HG03378 (cell line): ENCODE results near the gene CDR2.

Experiments used
- ATAC-seq: cut with Tn5 transposase; IDR thresholded peaks from one replicate; pipeline ENCODE4 v1.9.1; 2021; ENCODE audit warnings: mild to moderate bottlenecking, moderate library complexity; ENCODE audit not compliant: unreplicated experiment

The CDR2 gene

DNA sequence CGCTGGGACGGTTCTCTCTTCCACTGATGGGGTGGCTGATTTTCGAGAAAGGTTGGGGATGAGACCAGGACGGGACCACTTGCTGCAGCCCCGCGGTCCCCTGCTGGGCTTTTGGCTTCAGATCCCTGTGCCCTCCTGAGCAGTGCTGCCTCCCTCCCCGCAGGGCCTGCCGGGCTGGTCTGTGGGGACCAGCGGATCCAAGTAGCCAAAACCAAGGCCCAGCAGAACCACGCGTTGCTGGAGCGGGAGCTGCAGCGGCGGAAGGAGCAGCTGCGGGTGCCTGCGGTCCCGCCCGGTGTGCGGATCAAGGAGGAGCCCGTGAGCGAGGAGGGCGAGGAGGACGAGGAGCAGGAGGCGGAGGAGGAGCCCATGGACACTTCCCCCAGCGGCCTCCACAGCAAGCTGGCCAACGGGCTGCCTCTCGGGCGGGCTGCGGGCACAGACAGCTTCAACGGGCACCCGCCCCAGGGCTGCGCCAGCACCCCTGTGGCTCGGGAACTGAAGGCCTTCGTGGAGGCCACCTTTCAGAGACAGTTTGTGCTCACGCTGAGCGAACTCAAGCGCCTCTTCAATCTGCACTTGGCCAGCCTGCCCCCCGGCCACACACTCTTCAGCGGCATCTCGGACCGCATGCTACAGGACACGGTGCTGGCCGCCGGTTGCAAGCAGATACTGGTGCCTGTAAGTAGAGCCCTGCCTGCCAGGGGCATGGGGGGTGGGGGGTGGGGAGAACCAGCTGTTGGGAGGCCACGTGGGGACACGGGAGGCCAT is 48.6 kb downstream of the CDR2 start:
- no peak for ATAC-seq

DNA sequence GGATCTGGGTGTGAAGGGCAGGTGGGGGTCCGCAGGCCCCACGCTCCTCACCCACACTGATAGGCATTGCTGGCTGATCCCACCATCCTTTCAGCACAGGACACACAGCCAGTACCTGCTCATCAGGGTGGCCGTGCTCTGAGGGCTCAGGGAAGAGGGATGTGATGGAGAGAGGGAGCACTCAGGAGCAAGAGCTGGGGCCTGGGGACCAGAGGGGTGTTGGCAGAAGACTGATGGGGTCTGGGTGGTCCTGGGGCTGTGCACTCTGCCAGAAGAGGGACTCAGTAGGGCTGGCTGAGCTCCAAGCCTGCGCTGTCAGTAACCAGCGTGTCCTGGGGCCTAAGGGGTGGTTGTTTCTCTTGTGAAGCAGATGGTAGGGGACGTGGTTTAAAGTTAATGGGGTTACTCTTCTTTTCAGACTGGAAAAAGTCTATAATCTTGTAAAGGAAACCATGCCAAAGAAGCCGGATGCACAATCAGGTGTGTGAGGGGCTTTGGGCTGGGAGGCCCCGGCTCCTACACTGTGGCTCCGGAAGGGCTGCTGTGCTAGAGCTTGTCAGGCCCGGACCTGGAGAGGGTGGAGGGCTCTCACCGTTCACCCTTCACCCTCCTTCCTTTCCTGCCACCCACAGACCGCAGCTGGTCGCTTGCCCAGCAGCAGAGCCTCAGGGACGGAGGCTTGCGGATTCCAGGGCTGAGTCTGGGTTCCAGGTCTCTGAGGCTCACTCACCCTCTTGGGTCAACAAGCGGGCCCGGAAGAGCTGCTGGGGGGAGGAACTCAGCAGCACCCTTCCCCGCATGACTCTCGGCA is 49.4 kb downstream of the CDR2 start:
- ATAC-seq = no peak

DNA sequence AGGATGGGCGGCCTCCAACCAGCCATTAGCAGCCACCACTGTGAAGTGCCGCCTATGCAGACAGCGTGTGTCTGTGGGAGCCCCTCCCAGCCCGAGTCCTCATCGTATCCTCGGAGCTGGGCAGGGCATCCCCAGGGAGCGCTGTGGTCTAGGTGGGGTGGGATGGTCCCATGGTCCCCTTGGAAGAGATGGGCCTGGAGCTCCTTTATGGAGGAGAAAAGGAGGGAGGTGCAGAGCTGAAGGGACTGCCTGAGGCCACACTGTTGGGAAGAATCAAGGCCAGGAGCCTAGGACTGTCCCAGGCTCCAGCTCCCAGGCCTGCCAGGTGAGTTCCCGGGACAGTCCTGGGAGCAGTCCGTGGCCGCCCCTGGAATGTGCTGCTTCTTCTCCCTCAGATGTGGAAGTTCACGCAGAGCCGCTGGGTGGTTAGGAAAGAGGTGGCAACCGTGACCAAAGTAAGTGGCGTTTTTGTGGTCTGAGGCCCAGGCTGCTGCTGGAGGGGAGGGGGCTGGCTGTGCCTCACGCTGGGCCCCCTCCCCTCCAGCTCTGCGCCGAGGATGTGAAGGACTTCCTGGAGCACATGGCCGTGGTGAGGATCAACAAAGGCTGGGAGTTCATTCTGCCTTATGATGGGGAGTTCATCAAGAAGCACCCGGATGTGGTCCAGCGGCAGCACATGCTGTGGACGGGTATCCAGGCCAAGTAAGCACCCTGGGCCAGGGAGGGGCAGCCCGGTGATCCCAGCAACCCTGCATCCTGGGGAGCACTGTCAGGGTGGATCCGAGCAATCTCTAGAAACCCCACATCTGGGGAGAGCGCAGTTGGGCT is 50.2 kb downstream of the CDR2 start:
- ATAC-seq = no peak

DNA sequence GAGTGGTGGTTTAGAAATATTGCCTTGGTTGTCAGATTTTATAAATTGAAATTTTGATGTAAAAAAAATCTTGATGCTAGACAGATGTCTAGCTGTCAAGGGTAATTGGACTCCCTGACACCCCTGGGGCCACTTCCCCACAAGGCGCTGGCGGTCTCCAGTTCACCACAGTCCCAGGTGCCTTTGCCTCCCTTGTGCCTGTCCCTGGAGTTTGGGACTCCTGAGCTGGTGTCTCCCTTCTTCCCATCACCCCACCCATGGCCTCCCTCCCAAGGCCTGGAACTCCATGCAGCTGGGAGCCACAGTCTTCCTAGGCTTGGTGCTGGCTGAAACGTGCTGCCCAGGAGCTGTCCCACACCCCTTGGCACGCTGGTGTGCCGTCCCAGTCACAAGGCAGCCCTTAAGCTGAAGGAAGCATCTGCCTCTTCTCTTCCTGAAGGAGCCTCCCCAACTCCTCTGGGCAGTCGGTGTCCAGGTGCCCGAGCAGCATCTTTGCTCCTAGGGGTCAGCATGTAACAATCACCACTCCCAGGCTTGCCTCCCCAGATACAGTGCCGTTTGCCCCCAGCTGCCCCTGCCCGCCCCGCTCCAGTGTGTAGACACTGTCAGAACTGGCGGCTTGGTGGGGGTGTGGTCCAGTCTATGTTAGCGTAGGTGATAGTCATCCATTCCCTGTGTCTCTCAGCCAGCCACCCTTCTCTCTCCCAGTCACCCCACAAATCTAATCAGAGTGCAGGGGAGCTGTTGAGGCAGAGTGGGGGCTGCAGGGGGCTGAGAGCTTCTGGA is 51.1 kb downstream of the CDR2 start:
- ATAC-seq = no peak

DNA sequence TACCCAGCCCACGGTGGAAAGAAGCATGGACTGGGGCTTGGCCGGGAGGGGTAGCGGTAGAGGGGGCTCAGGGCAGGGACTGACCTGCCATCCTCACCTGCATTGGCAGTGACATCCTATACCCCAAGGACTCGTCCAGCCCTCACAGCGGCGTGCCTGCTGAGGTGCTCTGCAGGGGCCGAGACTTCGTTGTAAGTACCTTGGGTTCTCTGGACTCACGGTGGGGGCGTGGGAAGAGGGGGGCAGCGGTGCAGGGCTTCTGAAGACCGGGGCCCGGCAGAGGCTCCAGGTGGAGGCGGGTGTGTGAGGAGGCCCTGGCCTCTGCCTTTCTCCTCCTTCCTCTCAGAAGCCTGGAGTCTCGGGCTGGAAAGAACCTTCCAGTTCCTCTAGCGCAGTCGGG is 51.7 kb downstream of the CDR2 start:
- no peak for ATAC-seq

DNA sequence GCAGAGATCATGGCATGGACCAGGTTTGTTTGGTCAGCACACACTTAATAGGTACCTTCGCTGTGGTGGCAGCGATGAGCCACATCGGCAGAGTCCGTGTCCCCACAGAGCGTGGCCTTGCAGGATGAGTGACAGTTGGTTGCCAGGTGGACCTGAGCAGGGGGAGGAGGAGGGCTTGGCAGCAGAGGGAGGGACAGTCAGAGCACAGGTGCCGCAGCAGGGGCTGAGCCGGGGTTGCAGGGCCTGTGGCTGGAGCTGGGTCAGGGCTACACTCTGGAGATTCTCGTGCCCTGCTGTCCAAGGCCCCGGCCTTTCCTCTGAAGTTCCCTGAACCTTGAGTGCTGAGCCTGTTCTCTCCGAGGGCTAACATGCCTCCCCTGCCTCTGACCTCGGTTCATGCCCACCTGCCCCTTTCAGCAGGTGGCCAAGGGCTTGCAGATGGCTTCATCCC is 52.4 kb downstream of the CDR2 start:
- ATAC-seq = no peak

DNA sequence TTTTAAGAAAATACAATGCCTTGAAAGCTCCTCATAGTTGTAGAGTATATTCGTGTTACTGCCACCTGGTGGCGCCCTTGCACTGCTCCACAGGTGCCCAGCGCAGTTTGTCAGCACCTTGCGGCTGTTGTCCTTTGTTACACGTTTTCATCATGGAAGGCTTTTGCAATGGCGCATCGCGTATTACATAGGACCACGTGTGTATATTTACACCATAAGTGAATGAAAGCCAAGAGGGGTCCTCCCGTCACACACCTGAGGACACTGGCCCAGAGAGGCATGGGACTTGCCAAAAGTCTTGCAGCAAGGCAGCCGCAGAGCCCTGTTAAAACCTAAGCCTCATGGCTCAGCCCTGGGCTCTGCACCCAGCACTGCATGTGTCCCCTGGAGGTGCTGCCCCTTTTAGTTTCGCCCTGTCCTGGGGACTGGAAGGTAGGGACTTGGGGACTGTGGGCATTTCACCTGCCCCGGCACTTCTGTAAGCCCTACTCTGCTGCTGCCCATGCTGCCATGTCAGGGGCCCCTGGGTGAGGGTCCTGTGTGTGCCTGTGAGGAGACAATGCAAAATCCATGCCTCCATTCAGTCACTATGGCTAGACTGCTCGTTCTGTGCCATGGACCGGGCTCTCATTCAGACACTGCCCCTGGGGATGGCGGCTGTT is 52.9 kb downstream of the CDR2 start:
- ATAC-seq = no peak

DNA sequence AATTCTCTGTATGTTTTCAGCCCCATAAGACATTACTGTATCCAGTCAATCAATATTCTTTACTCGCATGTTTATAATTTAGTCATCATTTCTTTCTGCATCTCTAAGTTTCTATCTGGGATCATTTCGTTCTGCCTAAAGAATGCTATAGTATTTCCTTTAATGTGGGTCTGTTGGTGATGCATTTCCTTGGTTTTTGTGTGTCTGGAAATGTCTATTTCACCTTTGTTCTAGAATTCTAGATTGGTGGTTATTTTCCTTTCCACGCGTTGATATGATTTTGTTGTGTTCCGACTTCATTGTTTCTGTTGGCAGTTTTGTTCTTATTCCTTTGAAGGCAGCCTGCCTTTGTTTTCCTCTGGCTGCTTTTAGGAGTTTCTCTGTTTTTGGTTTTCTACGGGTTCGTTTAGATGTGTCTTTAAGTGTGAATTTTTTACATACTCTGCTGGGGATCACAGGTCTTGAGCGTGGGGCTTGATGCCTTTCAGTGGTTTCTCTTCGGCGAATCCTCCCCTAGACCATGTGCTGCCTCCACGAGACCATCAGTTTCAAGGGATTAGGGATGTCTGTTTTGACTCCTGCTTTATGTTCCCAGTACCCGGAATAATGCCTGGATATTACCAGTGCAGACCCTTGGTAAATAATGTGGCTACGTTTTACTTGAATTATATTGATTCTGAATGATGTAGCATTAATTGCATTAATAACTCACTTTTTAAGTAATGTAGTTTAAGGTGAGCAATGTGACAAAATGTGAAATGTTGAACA is 53.7 kb downstream of the CDR2 start:
- ATAC-seq = no peak

DNA sequence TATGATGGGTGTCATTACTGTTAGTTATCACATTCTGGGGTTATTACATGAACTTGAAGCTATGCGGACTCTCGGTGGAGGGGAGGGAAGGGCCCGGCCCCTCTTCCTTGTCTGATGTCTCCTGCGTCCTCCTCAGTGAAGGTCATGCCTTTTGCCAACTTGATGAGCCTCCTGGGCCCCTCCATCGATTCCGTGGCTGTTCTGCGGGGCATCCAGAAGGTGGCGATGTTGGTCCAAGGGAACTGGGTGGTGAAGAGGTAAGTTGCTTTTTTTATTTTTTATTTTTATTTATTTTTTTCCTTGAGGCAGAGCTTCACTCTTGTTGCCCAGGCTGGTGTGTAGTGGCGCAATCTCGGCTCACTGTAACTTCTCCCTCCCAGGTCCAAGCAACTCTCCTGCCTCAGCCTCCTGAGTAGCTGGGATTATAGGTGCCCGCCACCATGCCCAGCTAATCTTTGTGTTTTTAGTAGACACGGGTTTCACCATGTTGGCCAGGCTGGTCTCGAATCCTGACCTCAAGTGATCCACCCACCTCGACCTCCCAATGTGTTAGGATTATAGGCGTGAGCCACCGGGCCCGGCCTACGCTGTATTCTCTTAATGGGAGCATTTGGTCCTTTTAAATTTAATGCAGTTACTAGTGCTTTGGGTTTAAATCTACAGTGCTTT is 55.6 kb downstream of the CDR2 start:
- no peak for ATAC-seq

DNA sequence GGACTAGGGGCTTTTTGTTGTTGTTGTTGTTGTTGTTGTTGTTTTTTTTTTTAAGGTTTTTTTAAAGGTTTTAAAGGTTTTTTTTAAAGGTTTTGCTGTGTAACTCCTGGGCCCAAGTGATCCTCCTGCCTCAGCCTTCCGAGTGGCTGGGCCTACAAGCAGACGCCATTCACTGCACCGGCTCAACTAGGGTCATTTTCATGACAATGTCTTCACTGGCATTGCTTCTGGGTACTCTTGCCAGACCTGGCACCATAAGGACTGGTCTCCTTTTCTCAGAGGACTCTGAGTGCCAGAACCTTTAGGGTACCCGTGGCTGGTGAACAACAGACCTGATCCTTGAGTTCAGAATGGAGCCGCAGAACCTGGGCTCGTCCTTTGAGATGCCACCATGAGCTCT is 56.8 kb downstream of the CDR2 start:
- ATAC-seq = no peak

DNA sequence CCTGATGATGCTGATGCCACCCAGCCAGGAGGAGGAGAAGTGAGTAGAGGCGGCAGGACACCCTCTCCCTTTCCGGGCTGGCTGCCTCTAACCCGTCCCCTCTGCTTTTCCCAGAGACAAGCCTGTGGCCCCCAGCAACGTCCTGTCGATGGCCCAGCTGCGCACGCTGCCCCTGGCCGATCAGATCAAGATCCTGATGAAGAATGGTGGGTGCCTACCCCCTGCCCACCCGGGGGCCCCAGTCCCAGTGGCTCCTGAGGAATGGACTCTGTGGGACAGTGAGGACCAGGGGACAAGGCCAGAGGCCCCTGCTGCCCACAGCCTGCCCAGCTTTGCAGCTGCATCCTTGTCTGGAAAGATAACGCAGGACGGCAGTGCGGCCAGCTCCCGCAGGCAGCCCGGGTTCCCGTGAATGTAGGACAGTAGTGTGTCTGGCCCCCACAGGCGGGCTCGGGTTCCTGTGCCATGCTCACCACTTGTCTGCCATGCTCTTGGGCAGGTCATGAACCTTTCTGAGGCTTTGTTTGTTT is 57.4 kb downstream of the CDR2 start:
- no peak for ATAC-seq

DNA sequence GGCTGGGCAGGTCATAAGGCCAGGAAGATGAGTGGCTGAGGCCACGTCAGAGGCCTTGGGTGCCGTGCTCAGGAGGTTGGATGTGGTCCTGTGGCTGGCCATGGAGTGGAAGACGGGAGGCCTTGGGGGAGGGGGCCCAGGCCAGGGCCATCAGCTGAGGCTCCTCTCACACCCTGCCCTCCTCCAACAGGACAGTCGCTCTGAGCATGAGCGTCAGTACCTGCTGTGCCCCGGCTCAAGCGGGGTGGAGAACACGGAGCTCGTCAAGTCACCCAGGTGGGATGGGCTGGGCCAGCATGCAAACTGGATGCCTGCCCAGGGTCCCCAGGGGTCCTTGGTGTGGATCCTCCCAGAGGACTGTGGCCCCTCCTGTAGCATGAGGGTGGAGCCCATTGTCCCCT is 58.0 kb downstream of the CDR2 start:
- no peak for ATAC-seq

DNA sequence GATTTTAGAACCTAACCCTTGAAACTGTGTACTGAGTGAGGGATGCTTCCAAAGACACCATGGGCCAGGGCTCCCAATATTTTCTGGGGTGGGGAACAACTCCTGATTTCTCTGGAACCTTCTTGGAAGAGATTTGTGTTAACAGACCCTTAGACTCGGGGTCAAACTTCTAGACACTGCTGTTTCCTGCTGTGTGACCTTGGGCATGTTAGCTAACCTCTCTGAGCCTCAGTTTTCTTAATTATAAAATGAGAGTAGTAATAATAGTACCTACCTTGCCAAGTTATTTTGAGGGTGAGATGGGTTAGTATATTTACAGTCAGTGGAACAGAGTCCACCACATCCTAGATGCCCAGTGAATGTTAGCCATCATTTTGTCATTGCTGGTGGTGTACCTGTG is 58.4 kb downstream of the CDR2 start:
- ATAC-seq = no peak

DNA sequence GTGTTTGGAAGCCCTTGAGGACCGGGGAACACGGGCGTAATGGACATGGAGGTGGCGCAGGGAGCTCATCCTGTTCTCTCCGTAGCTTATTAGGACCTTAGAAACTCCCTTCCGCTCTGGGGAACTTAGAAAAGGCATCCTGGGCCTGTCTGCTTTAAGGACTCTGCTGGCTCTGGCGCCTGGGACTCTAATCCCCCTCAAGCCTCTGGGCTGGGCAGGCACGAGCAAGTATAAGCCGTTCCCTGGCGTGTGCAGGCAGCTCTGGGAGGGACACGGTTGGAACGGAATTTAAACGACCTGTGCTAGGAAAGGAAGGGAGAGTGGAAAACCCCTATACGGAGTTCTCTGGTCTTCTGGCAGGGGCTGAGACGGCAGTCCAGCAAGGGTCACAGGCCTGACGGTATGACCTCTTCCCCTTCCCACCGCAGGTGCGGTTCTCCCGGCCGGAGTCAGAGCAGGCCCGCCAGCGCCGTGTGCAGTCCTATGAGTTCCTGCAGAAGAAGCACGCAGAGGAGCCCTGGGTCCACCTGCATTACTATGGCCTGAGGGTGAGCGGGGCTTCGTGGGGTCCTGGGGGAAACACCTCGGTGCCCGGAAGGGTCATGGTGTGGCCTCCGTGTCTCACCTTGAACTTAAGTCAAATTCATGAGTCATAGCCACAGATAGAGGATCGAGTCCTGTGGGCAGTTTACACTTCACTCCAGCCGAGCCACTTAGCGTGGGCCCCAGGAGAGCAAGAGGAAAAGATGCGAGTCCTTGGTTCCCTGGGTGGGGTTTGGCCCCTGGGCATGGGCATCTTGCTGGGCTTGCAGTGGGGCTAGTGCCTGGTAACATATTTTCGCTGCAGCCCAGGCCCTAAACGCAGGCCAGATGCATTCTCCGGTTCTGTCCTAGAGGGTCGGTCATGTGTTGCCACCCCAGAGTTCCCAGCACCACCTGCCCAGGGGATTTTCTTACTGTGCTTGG is 59.5 kb downstream of the CDR2 start:
- ATAC-seq = no peak

DNA sequence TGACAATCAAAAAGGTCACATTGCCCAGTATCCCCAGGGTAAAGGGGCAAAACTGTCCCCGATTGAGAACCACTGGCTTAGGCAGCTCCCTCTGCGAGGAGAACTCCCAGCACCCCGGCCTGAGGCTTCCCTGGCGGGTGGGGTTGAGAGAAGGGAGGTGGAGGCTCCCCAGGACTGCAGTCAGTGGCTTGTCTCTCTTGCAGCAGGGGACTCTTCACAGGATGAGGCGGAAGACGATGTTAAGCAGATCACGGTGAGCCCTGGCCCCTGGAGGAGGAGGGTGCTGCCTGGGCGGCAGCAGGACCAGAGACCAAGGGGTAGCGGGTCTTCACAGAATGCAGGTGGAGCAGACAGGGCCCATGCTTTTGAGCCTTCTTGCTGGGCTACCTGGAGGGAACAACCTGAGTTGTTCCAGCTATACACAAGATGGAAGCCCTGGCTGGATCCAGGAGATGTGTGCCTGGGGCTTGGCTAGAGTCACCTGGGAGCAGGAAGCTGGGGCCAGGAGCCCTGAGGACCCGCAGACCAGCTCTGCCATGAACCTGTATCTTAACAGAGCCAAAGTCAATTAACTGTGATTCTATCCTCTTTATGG is 60.4 kb downstream of the CDR2 start:
- no peak for ATAC-seq

DNA sequence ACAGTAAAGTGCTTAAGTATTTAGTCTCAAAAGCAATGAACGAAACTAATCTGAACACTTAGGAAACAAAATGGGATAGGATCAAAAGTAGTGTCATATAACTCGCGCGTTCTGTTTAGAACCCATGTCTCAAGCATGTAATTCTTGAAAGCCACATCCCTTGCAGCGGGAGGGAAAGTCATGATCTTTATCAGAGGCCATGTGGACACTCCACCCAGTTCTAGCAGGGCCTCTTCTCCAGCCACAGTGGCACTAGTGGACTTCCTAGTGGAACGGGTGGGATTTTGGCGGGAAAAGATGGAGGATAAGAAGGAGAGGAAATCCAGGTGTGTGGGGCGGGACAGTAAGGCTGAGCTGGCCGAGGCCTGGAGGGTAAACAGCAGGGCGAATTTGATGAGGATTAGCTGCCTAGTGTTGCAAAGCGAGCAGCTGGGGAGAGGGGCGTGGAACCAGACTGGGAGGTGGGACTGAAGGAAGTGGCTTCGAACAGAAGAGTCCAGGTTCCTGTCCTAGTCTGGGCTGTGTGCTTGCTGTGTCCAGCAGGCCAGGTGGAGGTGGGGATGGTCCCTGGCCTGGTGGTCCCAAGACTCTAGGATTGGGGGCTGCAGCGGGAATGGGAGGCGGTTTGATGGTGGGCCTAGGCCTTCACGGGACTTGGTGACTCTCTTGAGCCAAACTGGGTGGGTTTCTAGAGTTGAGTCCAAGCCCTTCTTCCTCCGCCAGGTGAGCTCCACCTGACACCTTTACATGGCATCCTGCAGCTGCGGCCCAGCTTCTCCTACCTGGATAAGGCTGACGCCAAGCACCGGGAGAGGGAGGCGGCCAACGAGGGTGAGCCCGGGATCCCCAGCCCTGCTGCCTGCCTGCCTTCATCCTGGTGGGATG is 61.3 kb downstream of the CDR2 start:
- ATAC-seq = no peak
